Lower lobe of right lung (tissue), 2 donors: Measurements from ENCODE around the gene PPP1R7. TPM values are rescaled to one million over a fixed set of nuclear protein-coding genes. Genes with fewer than 3 reads are reported as not detected.
"Not testable (repeated sequence)": the region's sequence is repeated elsewhere in the genome, so short reads cannot be mapped to it uniquely, and the experiment has no call there.

ENCODE experiments used
- ATAC-seq, 2 donors: fragments of 200-7000 bp; cut with Tn5 transposase; one replicate each; pipeline ENCODE4 v1.9.1; 2020 to 2022; ENCODE audit warnings: mild to moderate bottlenecking in 2 of 2, moderate library complexity in 2 of 2
- DNase-seq: peaks from one replicate; pipeline ENCODE4 v3.0.0-alpha.2; 2020
- H3K27ac ChIP-seq: fragments of 200-600 bp; one replicate; pipeline ENCODE4 v1.8.0; 2022
- H3K27me3 ChIP-seq: fragments of 200-600 bp; one replicate; pipeline ENCODE4 v1.8.0; 2022; ENCODE audit warnings: low read depth
- H3K36me3 ChIP-seq: fragments of 200-600 bp; one replicate; pipeline ENCODE4 v1.8.0; 2022; ENCODE audit warnings: mild to moderate bottlenecking
- H3K4me1 ChIP-seq: fragments of 200-600 bp; one replicate; pipeline ENCODE4 v1.8.0; 2022
- H3K4me3 ChIP-seq: fragments of 200-600 bp; one replicate; pipeline ENCODE4 v1.8.0; 2022; ENCODE audit warnings: mild to moderate bottlenecking
- H3K9me3 ChIP-seq: fragments of 200-600 bp; one replicate; pipeline ENCODE4 v1.8.0; 2022
- CTCF ChIP-seq: fragments of 200-600 bp; IDR thresholded peaks from one replicate; pipeline ENCODE4 v1.8.0; 2022; ENCODE audit warnings: antibody characterized with exemption, mild to moderate bottlenecking
- intact Hi-C: fragments of 100-400 bp; cut with DNase I; formaldehyde crosslinking; loops from one replicate; pipeline ENCODE4 v1.11.0; 2022
- total RNA-seq: library from RNA; stranded (reverse); fragmentation: NEBNext Ultra II Directional; extraction: Animal tissue kit (Norgen Biotek cat#: 25700); gene quantifications from one replicate; pipeline ENCODE4 v1.2.1, GENCODE V29; 2021
- donor health status: DM: no; HTN: yes; CAD: no; lungs with severe emphysema.

Gene PPP1R7
- total RNA-seq, 1 donor from 2014 or later = 58.9 TPM

DNA sequence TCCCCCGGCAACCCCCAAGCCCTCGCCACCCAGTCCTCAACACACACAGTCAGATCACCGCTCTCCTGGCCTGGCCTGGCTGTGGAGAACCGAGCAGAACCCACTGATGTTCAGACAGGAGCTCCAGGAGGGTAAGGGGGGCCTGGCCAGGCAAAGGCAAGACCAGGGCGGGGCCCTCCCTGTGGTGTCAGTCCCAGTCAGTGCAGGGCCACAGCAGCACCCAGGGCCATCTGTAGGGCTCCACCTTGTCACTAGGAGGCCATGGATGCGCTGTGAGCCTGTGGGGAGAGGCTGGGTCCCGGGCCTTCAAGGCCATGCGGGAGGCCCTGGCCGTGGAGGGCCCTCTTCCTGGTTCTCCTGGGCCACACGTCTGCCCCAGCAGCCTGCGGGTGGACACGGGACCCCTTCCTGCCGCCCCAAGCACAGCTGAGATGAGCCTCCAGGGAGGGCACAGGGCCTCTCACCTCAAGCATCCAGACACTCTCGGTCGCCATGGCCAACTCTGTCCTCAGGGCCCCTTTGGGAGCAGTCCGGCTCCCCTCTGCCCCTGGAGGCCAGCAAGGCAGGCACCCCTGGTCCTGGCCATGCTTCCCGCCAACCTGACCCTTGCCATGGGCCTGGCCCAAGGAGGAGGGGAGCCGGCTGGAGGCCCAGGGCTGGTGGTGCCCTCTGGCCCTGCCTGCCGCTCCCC, 40.2 kb downstream of the PPP1R7 start:
- Histone ChIP-seq H3K4me1 (no peaks in the 10 kb centered on the region), H3K4me3 (no peak overlapping the region), H3K9me3 (no peaks in the 10 kb centered on the region), H3K36me3 (no peaks in the 10 kb centered on the region), H3K27ac (no peak overlapping the region), H3K27me3 (no peaks in the 10 kb centered on the region)
- ATAC-seq (no peak), DNase-seq (peak; percentile 36)
- no peak for TF ChIP-seq CTCF
- intact Hi-C loops = no loop called here

DNA sequence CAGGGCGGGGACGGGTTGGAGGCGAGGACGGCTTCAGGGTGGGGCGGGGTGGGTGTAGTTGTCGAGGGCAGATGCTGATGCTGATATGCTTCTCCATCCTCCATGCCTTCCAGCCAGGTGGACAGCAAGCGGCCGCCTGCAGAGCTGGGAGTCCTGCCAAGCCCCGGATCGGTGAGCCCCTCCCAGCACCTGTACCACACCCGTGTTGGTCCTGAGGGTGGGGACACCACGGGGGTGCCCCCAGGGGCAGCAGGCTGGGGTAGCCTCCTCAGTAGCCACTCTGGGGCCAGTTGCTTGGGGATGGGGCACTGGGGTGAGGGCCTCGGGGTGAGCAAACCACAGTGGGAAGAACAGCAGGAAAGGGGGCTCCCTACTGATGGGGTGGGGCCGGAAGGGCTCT, 40.8 kb downstream of the PPP1R7 start:
- Histone ChIP-seq H3K4me1 (no peaks in the 10 kb centered on the region), H3K9me3 (no peaks in the 10 kb centered on the region), H3K27ac (no peak overlapping the region), H3K4me3 (no peak overlapping the region), H3K36me3 (no peaks in the 10 kb centered on the region), H3K27me3 (no peaks in the 10 kb centered on the region)
- DNase-seq (no peak), ATAC-seq (no peak)
- TF ChIP-seq CTCF = no peak
- intact Hi-C loops = no loop called here

DNA sequence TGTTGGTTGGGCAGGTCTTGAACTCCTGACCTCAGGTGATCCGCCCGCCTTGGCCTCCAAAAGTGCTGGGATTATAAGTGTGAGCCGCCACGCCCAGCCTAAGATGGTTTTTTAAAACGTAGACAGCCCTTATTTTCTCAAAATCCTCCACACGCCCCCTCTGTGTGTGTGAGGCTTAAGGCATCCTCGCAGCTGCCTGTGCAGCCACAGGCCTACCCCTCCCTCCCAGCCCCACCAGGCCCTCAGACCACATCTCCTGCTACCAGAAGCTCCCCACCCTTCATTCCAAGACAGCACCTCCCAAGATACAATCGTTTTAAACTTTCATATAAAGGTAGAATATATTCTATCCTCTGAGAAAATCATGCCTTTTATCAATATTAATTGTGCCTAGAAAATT, 43.0 kb downstream of the PPP1R7 start:
- H3K27me3 ChIP-seq = no peaks in the 10 kb centered on the region
- no peaks in the 10 kb centered on the region for H3K9me3 ChIP-seq
- intact Hi-C loops = no loop called here
- H3K4me3 ChIP-seq = no peak overlapping the region
- H3K4me1 ChIP-seq = no peaks in the 10 kb centered on the region
- no peak for TF ChIP-seq CTCF
- ATAC-seq (no peak), DNase-seq (no peak)
- no peaks in the 10 kb centered on the region for H3K36me3 ChIP-seq
- H3K27ac ChIP-seq = no peak overlapping the region

GRCh38 chr2:241194811-241195210, 44.5 kb downstream of the PPP1R7 start:
- Histone ChIP-seq H3K27me3 (no peaks in the 10 kb centered on the region), H3K4me3 (no peak overlapping the region), H3K27ac (no peak overlapping the region), H3K9me3 (no peaks in the 10 kb centered on the region), H3K36me3 (no peaks in the 10 kb centered on the region), H3K4me1 (no peaks in the 10 kb centered on the region)
- DNase-seq = peak; percentile 14
- no peak for TF ChIP-seq CTCF
- intact Hi-C loops = no loop called here
- ATAC-seq = no peak

DNA sequence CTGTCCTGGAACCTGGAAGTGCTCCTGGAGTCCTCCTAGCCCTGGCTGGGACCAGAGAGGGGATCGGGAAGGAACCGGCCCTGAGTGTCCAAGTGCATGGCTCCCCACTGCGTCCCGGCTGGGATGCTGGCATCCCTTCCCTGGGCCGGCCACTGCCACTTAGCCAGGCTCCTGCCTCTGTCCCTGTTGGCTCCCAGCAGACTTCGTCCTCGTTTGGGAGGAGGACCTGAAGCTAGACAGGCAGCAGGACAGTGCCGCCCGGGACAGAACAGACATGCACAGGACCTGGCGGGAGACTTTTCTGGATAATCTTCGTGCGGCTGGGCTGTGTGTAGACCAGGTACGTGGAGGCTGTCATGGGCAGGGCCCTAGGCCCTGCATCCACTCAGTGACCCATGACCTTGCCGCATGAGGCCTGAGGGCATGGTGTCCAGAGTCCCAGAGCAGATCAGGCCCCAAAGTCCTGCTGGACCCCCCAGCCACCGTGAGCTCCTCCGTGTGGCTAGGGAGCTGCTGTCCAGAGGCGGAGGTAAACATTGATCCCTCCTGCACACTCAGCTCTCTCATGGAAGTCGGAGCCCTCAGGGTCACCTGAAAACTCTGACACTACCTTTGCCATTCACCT, 45.4 kb downstream of the PPP1R7 start:
- intact Hi-C loops = no loop called here
- no peak for TF ChIP-seq CTCF
- DNase-seq = peak; percentile 35

DNA sequence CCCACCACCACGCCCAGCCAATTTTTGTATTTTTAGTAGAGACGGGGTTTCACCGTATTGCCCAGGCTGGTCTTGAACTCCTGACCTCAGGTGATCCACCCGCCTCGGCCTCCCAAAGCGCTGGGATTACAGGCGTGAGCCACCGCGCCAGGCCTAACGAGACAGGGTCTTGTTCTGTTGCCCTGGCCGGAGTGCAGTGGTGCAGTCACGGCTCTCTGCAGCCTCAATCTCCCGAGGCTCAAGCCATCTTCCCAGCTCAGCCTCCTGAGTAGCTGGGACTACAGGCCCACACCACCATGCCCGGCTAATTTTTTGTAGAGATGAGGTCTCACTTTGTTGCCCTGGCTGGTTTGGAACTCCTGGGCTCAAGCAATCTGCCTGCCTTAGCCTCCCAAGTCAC, 47.0 kb downstream of the PPP1R7 start:
- H3K9me3 ChIP-seq, H3K4me1 ChIP-seq, H3K36me3 ChIP-seq, H3K27me3 ChIP-seq, H3K4me3 ChIP-seq, intact Hi-C loops, ATAC-seq, H3K27ac ChIP-seq: not testable (repeated sequence)
- DNase-seq = peak; percentile 32

More for the DNA sequence above, 45.4 kb downstream of the PPP1R7 start:
- Histone ChIP-seq H3K36me3 (no peaks in the 10 kb centered on the region), H3K4me1 (no peaks in the 10 kb centered on the region), H3K4me3 (no peak overlapping the region), H3K9me3 (no peaks in the 10 kb centered on the region), H3K27me3 (no peaks in the 10 kb centered on the region), H3K27ac (no peak overlapping the region)
- no peak for ATAC-seq
